ENCODE results near the gene CHRNA4. TPM values are rescaled to one million over a fixed set of nuclear protein-coding genes. Genes with fewer than 3 reads are reported as not detected.

CHRNA4 gene
- total and polyA plus RNA-seq, 3 donors from 2014 or later, result 3.3 to 8.3 (median 7.4) TPM

DNA sequence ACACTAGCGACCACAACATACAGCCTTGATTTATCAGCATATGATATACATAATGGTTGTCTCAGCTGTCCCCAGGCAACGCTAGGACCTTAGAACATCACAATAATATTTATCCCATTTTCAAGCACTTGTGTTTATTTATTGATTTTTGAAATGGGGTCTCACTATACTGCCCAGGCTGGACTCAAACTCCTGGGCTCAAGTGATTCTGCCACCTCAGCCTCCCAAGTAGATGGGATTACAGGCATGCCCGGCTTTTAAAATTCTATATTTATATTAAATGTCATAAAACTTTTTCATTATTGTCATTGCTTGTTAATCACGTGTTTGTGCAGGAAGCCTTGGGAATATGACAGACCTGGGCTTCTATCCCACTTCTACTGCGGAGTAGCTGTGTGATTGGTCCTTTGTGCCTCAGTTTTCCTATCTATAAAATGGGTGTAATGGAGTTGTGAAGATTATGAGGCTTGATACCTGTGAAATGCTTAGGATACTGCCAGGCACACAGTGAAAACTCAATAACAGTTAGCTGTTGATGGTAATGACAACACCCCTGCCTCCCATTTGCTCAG lies 58.0 kb downstream of the CHRNA4 start:
- Histone ChIP-seq H3K27me3 (no peaks in the 10 kb centered on the region), H3K4me3 (no peak overlapping the region), H3K9me3 (no peaks in the 10 kb centered on the region), H3K4me1 (no peaks in the 10 kb centered on the region), H3K27ac (no peak overlapping the region), H3K36me3 (ENCODE audit: low read depth, missing control alignments) (no peaks in the 10 kb centered on the region)
- TF ChIP-seq, protein P1, sequence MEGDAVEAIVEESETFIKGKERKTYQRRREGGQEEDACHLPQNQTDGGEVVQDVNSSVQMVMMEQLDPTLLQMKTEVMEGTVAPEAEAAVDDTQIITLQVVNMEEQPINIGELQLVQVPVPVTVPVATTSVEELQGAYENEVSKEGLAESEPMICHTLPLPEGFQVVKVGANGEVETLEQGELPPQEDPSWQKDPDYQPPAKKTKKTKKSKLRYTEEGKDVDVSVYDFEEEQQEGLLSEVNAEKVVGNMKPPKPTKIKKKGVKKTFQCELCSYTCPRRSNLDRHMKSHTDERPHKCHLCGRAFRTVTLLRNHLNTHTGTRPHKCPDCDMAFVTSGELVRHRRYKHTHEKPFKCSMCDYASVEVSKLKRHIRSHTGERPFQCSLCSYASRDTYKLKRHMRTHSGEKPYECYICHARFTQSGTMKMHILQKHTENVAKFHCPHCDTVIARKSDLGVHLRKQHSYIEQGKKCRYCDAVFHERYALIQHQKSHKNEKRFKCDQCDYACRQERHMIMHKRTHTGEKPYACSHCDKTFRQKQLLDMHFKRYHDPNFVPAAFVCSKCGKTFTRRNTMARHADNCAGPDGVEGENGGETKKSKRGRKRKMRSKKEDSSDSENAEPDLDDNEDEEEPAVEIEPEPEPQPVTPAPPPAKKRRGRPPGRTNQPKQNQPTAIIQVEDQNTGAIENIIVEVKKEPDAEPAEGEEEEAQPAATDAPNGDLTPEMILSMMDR (IDR thresholded peaks at IDR 0.05), result no peak
- no peak for TF ChIP-seq POLR2A (IDR thresholded peaks at IDR 0.05)
- intact Hi-C loops (cut with DNase I; ENCODE audit: low total_unique reads), result no loop called here
- DNase-seq, result no peak
- WGBS, 2 donors, result 70 to 73% methylated on average over 5 of the region's 5 CpGs

DNA sequence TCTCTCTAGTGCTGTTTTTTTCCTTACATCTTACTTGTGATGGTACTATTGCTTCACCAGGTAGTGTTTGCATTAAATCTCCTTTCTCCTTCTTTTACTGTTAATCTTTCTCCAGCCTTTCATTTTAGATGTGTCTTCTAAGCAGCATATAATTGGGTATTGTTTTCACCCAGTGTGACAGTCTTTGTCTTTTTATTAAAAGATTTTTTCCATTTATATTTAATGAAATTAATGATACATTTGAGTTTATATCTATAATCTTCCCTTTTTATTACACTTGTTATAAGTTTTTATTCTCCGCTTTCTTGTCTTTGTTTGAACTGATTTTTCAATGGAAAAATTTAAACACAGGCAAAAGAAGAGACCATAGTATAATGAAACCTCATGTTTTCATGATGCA lies 59.5 kb downstream of the CHRNA4 start:
- Histone ChIP-seq H3K36me3 (ENCODE audit: low read depth, missing control alignments) (no peaks in the 10 kb centered on the region), H3K4me3 (no peak overlapping the region), H3K9me3 (no peaks in the 10 kb centered on the region), H3K27ac (no peak overlapping the region), H3K27me3 (no peaks in the 10 kb centered on the region), H3K4me1 (no peaks in the 10 kb centered on the region)
- WGBS, 2 donors, result 97 to 98% methylated on average over 1 of the region's 1 CpG
- no peak for DNase-seq
- TF ChIP-seq POLR2A (IDR thresholded peaks at IDR 0.05), result no peak
- TF ChIP-seq, protein P1 (IDR thresholded peaks at IDR 0.05), result no peak
- intact Hi-C loops (cut with DNase I; ENCODE audit: low total_unique reads), result no loop called here

DNA sequence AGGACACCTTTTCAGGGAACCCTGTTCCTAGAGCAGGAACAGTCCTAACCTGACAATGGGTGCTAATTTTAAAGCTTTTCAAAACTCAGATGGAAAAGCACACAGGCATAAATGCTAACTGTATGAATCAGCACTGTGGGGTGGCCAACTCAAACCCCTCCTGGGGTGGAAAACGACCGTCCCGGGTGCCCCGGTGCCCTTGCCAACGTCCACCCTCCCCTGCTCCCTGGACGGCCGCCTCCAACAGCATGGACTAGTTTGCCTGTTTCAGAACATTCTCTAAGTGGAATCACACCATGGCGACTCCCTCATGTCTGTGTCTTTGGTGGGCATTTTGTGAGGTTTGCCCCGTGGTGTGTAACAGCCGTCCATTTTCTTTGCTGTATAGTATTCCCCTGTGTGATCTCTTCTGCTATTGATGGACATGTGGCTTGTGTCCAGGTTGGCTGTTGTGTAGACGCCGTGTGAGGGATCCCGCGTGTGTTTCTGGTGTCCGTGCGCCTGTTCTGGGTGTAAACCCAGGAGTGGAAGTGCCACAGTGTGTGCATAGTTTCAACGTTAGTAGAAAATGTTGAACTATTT lies 62.3 kb downstream of the CHRNA4 start:
- no peaks in the 10 kb centered on the region for H3K9me3 ChIP-seq
- intact Hi-C loops (cut with DNase I; ENCODE audit: low total_unique reads), result no loop called here
- H3K27ac ChIP-seq, result no peak overlapping the region
- no peaks in the 10 kb centered on the region for H3K27me3 ChIP-seq
- no peaks in the 10 kb centered on the region for H3K36me3 ChIP-seq (ENCODE audit: low read depth, missing control alignments)
- WGBS, 2 donors, result 91 to 92% methylated on average over 17 of the region's 17 CpGs
- no peak overlapping the region for H3K4me3 ChIP-seq
- DNase-seq, result no peak
- TF ChIP-seq POLR2A (IDR thresholded peaks at IDR 0.05), result no peak
- TF ChIP-seq, protein P1 (IDR thresholded peaks at IDR 0.05), result no peak
- H3K4me1 ChIP-seq, result peaks cover 2% of the 10 kb centered on the region

DNA sequence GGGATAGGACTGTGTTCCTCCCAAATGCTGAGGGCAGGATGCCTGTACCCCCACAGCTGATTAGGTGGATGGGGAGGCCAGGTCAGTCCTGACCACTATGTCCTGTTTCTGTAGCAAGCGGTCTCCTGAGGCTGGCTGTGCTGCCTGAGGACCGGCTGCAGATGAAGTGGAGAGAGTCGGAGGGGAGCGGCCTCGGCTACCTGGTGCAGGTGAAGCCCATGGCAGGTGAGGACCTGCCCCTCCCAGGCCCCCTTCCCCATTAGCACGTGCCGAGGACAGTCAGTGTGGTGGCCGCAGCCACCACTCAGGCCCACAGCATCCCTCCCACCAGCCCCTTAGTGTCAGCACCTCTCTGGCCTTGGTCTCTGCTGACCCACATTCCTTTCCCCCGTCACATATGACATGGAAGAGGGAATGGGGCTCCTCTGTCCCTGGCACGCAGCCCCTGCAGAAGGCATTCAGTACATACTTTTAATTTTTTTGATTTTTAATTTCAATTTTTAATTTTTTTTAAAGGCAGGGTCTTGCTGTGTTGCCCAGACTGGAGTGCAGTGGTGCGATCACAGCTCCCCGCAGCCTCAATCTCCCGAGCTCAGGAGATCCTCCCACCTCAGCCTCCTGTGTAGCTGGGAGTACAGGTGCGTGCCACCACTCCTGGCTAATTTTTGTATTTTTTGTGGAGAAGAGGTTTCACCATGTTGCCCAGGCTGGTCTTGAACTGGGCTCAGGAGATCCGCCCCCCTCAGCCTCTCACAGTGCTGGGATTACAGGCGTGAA lies 63.2 kb downstream of the CHRNA4 start:
- Histone ChIP-seq H3K9me3 (no peaks in the 10 kb centered on the region), H3K4me1 (peaks cover 2% of the 10 kb centered on the region), H3K36me3 (ENCODE audit: low read depth, missing control alignments) (no peaks in the 10 kb centered on the region), H3K4me3 (no peak overlapping the region), H3K27ac (no peak overlapping the region), H3K27me3 (no peaks in the 10 kb centered on the region)
- DNase-seq, result no peak
- TF ChIP-seq, protein P1 (IDR thresholded peaks at IDR 0.05), result no peak
- no peak for TF ChIP-seq POLR2A (IDR thresholded peaks at IDR 0.05)
- WGBS, 2 donors, result 82 to 84% methylated on average over 13 to 16 of the region's 16 CpGs
- intact Hi-C loops (cut with DNase I; ENCODE audit: low total_unique reads), result no loop called here

Data from testis (tissue), 3 donors.